PC-3 (cell line): ENCODE data around the gene RNF114.
"Not testable (repeated sequence)": the region's sequence is repeated elsewhere in the genome, so short reads cannot be mapped to it uniquely, and the experiment has no call there.

ENCODE experiments used
- EZH2 ChIP-seq: fragments of 300-600 bp; sonication (generic); IDR thresholded peaks from one replicate; pipeline ENCODE4 v1.6.1; 2017; ENCODE audit warnings: antibody characterized with exemption, mild to moderate bottlenecking, low read length; ENCODE audit not compliant: unreplicated experiment
- TF ChIP-seq, protein P1 (sequence below): fragments of 300-600 bp; sonication (generic); conservative IDR thresholded peaks from 2 replicates; pipeline ENCODE4 v1.5.1; 2017; ENCODE audit warnings: antibody characterized with exemption, low read depth, mild to moderate bottlenecking, low read length

GRCh38 chr20:49957089-49957938, 21.1 kb downstream of the RNF114 start:
- not testable (repeated sequence) for TF ChIP-seq EZH2
- TF ChIP-seq, protein P1, sequence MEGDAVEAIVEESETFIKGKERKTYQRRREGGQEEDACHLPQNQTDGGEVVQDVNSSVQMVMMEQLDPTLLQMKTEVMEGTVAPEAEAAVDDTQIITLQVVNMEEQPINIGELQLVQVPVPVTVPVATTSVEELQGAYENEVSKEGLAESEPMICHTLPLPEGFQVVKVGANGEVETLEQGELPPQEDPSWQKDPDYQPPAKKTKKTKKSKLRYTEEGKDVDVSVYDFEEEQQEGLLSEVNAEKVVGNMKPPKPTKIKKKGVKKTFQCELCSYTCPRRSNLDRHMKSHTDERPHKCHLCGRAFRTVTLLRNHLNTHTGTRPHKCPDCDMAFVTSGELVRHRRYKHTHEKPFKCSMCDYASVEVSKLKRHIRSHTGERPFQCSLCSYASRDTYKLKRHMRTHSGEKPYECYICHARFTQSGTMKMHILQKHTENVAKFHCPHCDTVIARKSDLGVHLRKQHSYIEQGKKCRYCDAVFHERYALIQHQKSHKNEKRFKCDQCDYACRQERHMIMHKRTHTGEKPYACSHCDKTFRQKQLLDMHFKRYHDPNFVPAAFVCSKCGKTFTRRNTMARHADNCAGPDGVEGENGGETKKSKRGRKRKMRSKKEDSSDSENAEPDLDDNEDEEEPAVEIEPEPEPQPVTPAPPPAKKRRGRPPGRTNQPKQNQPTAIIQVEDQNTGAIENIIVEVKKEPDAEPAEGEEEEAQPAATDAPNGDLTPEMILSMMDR = not testable (repeated sequence)
